Smooth muscle cell of the coronary artery (primary cell): ENCODE measurements around the gene CASP14. TPM values are rescaled to one million over a fixed set of nuclear protein-coding genes. Genes with fewer than 3 reads are reported as not detected.

Experiments used
- total RNA-seq: library from RNA; depleted of rRNA; stranded (reverse); fragments of >200 nt; gene quantifications from 2 replicates; pipeline ENCODE4 v1.2.3, GENCODE V29; 2014; ENCODE audit warnings: low replicate concordance

The CASP14 gene
- total RNA-seq, result not detected in 2 replicates

GRCh38 chr19:15048885-15049541 lies at the start of gene CASP14:
CASP14 (plus strand) TSS chr19:15049480; CDS start chr19:15052252, 2,772 bp downstream.

GRCh38 chr19:15081911-15082310 lies 32.6 kb downstream of the CASP14 start, which contains the start of gene OR1I1:
OR1I1 (plus strand) TSS chr19:15082211; CDS start chr19:15087066, 4,855 bp downstream.

GRCh38 chr19:15107061-15108010 lies 58.1 kb downstream of the CASP14 start, which contains the start of gene SYDE1:
SYDE1 (plus strand) TSS chr19:15107401; CDS start chr19:15107434, 33 bp downstream.

Other genes starting within 250 kb of the CASP14 start
- not detected in 2 replicates for gene OR7A5, start 214.3 kb upstream of the CASP14 start, total RNA-seq
- gene OR7C1, start 214.3 kb upstream of the CASP14 start, total RNA-seq, result not detected in 2 replicates
- not detected in 2 replicates for gene OR7A10, start 200.6 kb upstream of the CASP14 start, total RNA-seq
- gene OR7A17, start 163.3 kb upstream of the CASP14 start, total RNA-seq, result not detected in 2 replicates
- gene OR7C2, start 108.0 kb upstream of the CASP14 start, total RNA-seq, result not detected in 2 replicates
- gene SLC1A6, start 69.6 kb upstream of the CASP14 start, total RNA-seq, result not detected in 2 replicates
- not detected in 2 replicates for gene OR1I1, start 32.7 kb downstream of the CASP14 start, total RNA-seq
- 5.4 and 19.7 TPM in 2 replicates for gene SYDE1, start 57.9 kb downstream of the CASP14 start, total RNA-seq
- gene NOTCH3, start 151.5 kb downstream of the CASP14 start, total RNA-seq, result 42.6 and 59.8 TPM in 2 replicates
- gene EPHX3, start 183.0 kb downstream of the CASP14 start, total RNA-seq, result 0.08 TPM in 1 of 2 replicates, not detected in the other